ENCODE measurements around the gene BUB1.
A peak's percentile ranks its signal among the peaks of the same experiment; 100 is the strongest.
"Not testable (repeated sequence)": the region's sequence is repeated elsewhere in the genome, so short reads cannot be mapped to it uniquely, and the experiment has no call there.

The BUB1 gene

GRCh38 chr2:110677530-110678456 is at the start of gene BUB1:
BUB1 (minus strand) TSS chr2:110678063; CDS start chr2:110677995, 68 bp downstream.
- DNase-seq: peak; percentile 90 to 95 (median 92)

- DNase-seq: no peak
Observed at GRCh38 chr2:110726285-110726684, 48.4 kb upstream of the BUB1 start.

GRCh38 chr2:110725859-110726258 is 48.0 kb upstream of the BUB1 start:
- no peak for DNase-seq

- no peak for DNase-seq
Observed at GRCh38 chr2:110725370-110725769, 47.5 kb upstream of the BUB1 start.

GRCh38 chr2:110724820-110725219 is 47.0 kb upstream of the BUB1 start:
- no peak for DNase-seq

- no peak for DNase-seq
Observed at GRCh38 chr2:110720547-110720946, 42.7 kb upstream of the BUB1 start.

GRCh38 chr2:110718990-110719389 is 41.1 kb upstream of the BUB1 start:
- no peak for DNase-seq

- DNase-seq: no peak
Observed at GRCh38 chr2:110718382-110718781, 40.5 kb upstream of the BUB1 start.

- no peak for DNase-seq
Observed at GRCh38 chr2:110717734-110718133, 39.9 kb upstream of the BUB1 start.

- DNase-seq: no peak
Observed at GRCh38 chr2:110716959-110717645, 39.2 kb upstream of the BUB1 start.

- no peak for DNase-seq
Observed at GRCh38 chr2:110714452-110715224, 36.8 kb upstream of the BUB1 start.

- no peak for DNase-seq
Observed at GRCh38 chr2:110713513-110714362, 35.9 kb upstream of the BUB1 start.

- DNase-seq: no peak
Observed at GRCh38 chr2:110712737-110713136, 34.9 kb upstream of the BUB1 start.

- DNase-seq: no peak
Observed at GRCh38 chr2:110708455-110708854, 30.6 kb upstream of the BUB1 start.

GRCh38 chr2:110707386-110707965 is 29.6 kb upstream of the BUB1 start:
- no peak for DNase-seq

- DNase-seq: no peak
Observed at GRCh38 chr2:110702514-110703380, 24.9 kb upstream of the BUB1 start.

GRCh38 chr2:110698253-110698652 is 20.4 kb upstream of the BUB1 start:
- not testable (repeated sequence) for DNase-seq

- DNase-seq: not testable (repeated sequence)
Observed at GRCh38 chr2:110695146-110695898, 17.5 kb upstream of the BUB1 start.

- DNase-seq: no peak
Observed at GRCh38 chr2:110691612-110692258, 13.9 kb upstream of the BUB1 start.

Data from stimulated activated naive CD4-positive, alpha-beta T cell (primary cell).